Esophagus (tissue), 2 donors: ENCODE measurements around the gene ZNF827. TPM values are rescaled to one million over a fixed set of nuclear protein-coding genes. Genes with fewer than 3 reads are reported as not detected.

ENCODE experiments used
- H3K27ac ChIP-seq, 2 donors: one replicate each; pipeline ENCODE4 v1.5.1; 2013; ENCODE audit warnings: low read depth in 2 of 2, mild to moderate bottlenecking in 2 of 2, inconsistent platforms in 1 of 2, low read length in 1 of 2, moderate library complexity in 1 of 2
- H3K27me3 ChIP-seq, 2 donors: one replicate each; pipeline ENCODE4 v1.6.1; 2013; ENCODE audit warnings: low read length in 2 of 2, control low read depth in 1 of 2, mild to moderate bottlenecking in 1 of 2; ENCODE audit not compliant: insufficient read depth in 2 of 2, control insufficient read depth in 1 of 2
- H3K36me3 ChIP-seq, 2 donors: one replicate each; pipeline ENCODE4 v1.6.1; 2013; ENCODE audit warnings: low read length in 1 of 2; ENCODE audit not compliant: control insufficient read depth in 2 of 2, insufficient read depth in 2 of 2
- H3K4me1 ChIP-seq, 2 donors: one replicate each; pipeline ENCODE4 v1.6.1; 2013; ENCODE audit warnings: low read length in 1 of 2; ENCODE audit not compliant: control insufficient read depth in 2 of 2, insufficient read depth in 2 of 2
- H3K4me3 ChIP-seq, 2 donors: one replicate each; pipeline ENCODE4 v1.5.1; 2013; ENCODE audit warnings: low read length in 2 of 2, mild to moderate bottlenecking in 2 of 2, low read depth in 1 of 2, moderate library complexity in 1 of 2
- H3K9me3 ChIP-seq, 2 donors: one replicate each; pipeline ENCODE4 v1.6.1; 2013; ENCODE audit warnings: mild to moderate bottlenecking in 2 of 2, low read depth in 1 of 2, low read length in 1 of 2, moderate library complexity in 1 of 2; ENCODE audit not compliant: control insufficient read depth in 2 of 2, insufficient read depth in 1 of 2
- WGBS, 2 donors: extraction: QIAGEN DNeasy Blood & Tissue Kit; methylation state at CpG; one replicate each; pipeline ENCODE4 v1.1.7; 2013; 5-methylcytosine and 5-hydroxymethylcytosine counted together
- polyA plus RNA-seq, 2 donors: library from polyadenylated mRNA; stranded (reverse); fragments of 200-250 nt; gene quantifications; one replicate each; pipeline ENCODE4 v1.2.3, GENCODE V29; 2013
- donor health status: healthy with polysubstance abuse.
- donor health status: Bipolar disorder and iron deficiency.

ZNF827 gene
- polyA plus RNA-seq, 2 donors: 1.6 to 2.0 TPM

- Histone ChIP-seq H3K9me3 (peaks cover 0 to 2% of the 10 kb centered on the region in 2 donors), H3K27me3 (no peaks in the 10 kb centered on the region), H3K4me1 (no peaks in the 10 kb centered on the region), H3K36me3 (peaks cover 6 to 16% of the 10 kb centered on the region in 2 donors), H3K27ac (no peak overlapping the region), H3K4me3 (no peak overlapping the region)
- WGBS, 2 donors: 92 to 94% methylated on average over 4 of the region's 4 CpGs
These were observed 175.2 kb downstream of the ZNF827 start for GRCh38 chr4:145763399-145763798.

- 94% methylated on average over 8 of the region's 8 CpGs for WGBS, 2 donors
- H3K4me3 ChIP-seq: no peak overlapping the region
- H3K27me3 ChIP-seq: no peaks in the 10 kb centered on the region
- H3K36me3 ChIP-seq: peaks cover 6 to 16% of the 10 kb centered on the region in 2 donors
- H3K4me1 ChIP-seq: no peaks in the 10 kb centered on the region
- H3K27ac ChIP-seq: no peak overlapping the region
- peaks cover 0 to 2% of the 10 kb centered on the region in 2 donors for H3K9me3 ChIP-seq
These were observed 175.9 kb downstream of the ZNF827 start for GRCh38 chr4:145762719-145763118.

GRCh38 chr4:145760961-145761929 is 177.4 kb downstream of the ZNF827 start:
- 97 to 98% methylated on average over 49 of the region's 49 CpGs for WGBS, 2 donors
- H3K9me3 ChIP-seq: peaks cover 0 to 2% of the 10 kb centered on the region in 2 donors
- no peak overlapping the region for H3K4me3 ChIP-seq
- H3K4me1 ChIP-seq: no peaks in the 10 kb centered on the region
- no peak overlapping the region for H3K27ac ChIP-seq
- peaks cover 6 to 16% of the 10 kb centered on the region in 2 donors for H3K36me3 ChIP-seq
- no peaks in the 10 kb centered on the region for H3K27me3 ChIP-seq

- peaks cover 6 to 13% of the 10 kb centered on the region in 2 donors for H3K36me3 ChIP-seq
- H3K4me3 ChIP-seq: no peak overlapping the region
- H3K27ac ChIP-seq: no peak overlapping the region
- H3K27me3 ChIP-seq: no peaks in the 10 kb centered on the region
- peaks cover 0 to 2% of the 10 kb centered on the region in 2 donors for H3K9me3 ChIP-seq
- H3K4me1 ChIP-seq: no peaks in the 10 kb centered on the region
- WGBS, 2 donors: 91 to 94% methylated on average over 8 of the region's 8 CpGs
These were observed 178.4 kb downstream of the ZNF827 start for GRCh38 chr4:145760176-145760575.

GRCh38 chr4:145757188-145757587 is 181.4 kb downstream of the ZNF827 start:
- peaks cover 0 to 2% of the 10 kb centered on the region in 2 donors for H3K9me3 ChIP-seq
- WGBS, 2 donors: 67 to 87% methylated on average over 1 of the region's 1 CpG
- no peak overlapping the region for H3K4me3 ChIP-seq
- H3K36me3 ChIP-seq: peaks cover 4 to 9% of the 10 kb centered on the region in 2 donors
- no peaks in the 10 kb centered on the region for H3K27me3 ChIP-seq
- no peaks in the 10 kb centered on the region for H3K4me1 ChIP-seq
- no peak overlapping the region for H3K27ac ChIP-seq

GRCh38 chr4:145756244-145756643 is 182.4 kb downstream of the ZNF827 start:
- H3K27me3 ChIP-seq: no peaks in the 10 kb centered on the region
- WGBS, 2 donors: 89 to 97% methylated on average over 1 of the region's 1 CpG
- no peak overlapping the region for H3K27ac ChIP-seq
- H3K4me3 ChIP-seq: no peak overlapping the region
- peaks cover 0 to under 1% of the 10 kb centered on the region in 2 donors for H3K9me3 ChIP-seq
- no peaks in the 10 kb centered on the region for H3K4me1 ChIP-seq
- H3K36me3 ChIP-seq: peaks cover 4 to 5% of the 10 kb centered on the region in 2 donors

- Histone ChIP-seq H3K4me1 (no peaks in the 10 kb centered on the region), H3K27me3 (no peaks in the 10 kb centered on the region), H3K27ac (no peak overlapping the region), H3K9me3 (no peaks in the 10 kb centered on the region), H3K36me3 (peaks cover 1 to 2% of the 10 kb centered on the region in 2 donors), H3K4me3 (no peak overlapping the region)
- WGBS, 2 donors: 74 to 84% methylated on average over 2 of the region's 2 CpGs
These were observed 182.8 kb downstream of the ZNF827 start for GRCh38 chr4:145755802-145756201.

GRCh38 chr4:145743641-145744040 is 195.0 kb downstream of the ZNF827 start:
- no peaks in the 10 kb centered on the region for H3K27me3 ChIP-seq
- H3K4me3 ChIP-seq: no peak overlapping the region
- 86 to 94% methylated on average over 2 of the region's 2 CpGs for WGBS, 2 donors
- H3K36me3 ChIP-seq: no peaks in the 10 kb centered on the region
- no peaks in the 10 kb centered on the region for H3K4me1 ChIP-seq
- H3K9me3 ChIP-seq: no peaks in the 10 kb centered on the region
- H3K27ac ChIP-seq: no peak overlapping the region

GRCh38 chr4:145740806-145741205 is 197.8 kb downstream of the ZNF827 start:
- Histone ChIP-seq H3K4me1 (peaks cover 0 to 5% of the 10 kb centered on the region in 2 donors), H3K9me3 (no peaks in the 10 kb centered on the region), H3K27me3 (no peaks in the 10 kb centered on the region), H3K36me3 (no peaks in the 10 kb centered on the region), H3K27ac (no peak overlapping the region), H3K4me3 (no peak overlapping the region)
- 78 to 86% methylated on average over 2 of the region's 2 CpGs for WGBS, 2 donors
